HL-60 (cell line): ENCODE measurements around the gene ALPK1.
"Not testable (repeated sequence)": the region's sequence is repeated elsewhere in the genome, so short reads cannot be mapped to it uniquely, and the experiment has no call there.

Source experiments
- POLR2AphosphoS5 ChIP-seq: IDR thresholded peaks from 2 replicates; pipeline ENCODE4 v1.6.1; 2012; ENCODE audit warnings: low read depth
- TF ChIP-seq, protein P1 (sequence below): IDR thresholded peaks from one replicate; pipeline ENCODE4 v1.5.1; 2011; ENCODE audit warnings: low read length, control low read depth, inconsistent platforms; ENCODE audit not compliant: insufficient read depth

DNA sequence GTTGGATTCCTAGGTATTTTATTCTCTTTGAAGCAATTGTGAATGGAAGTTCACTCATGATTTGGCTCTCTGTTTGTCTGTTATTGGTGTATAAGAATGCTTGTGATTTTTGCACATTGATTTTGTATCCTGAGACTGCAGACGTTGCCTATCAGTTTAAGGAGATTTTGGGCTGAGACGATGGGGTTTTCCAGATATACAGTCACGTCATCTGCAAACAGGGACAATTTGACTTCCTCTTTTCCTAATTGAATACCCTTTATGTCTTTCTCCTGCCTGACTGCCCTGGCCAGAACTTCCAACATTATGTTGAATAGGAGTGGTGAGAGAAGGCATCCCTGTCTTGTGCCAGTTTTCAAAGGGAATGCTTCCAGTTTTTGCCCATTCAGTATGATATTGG is 8.3 kb downstream of the ALPK1 start:
- TF ChIP-seq, protein P1, sequence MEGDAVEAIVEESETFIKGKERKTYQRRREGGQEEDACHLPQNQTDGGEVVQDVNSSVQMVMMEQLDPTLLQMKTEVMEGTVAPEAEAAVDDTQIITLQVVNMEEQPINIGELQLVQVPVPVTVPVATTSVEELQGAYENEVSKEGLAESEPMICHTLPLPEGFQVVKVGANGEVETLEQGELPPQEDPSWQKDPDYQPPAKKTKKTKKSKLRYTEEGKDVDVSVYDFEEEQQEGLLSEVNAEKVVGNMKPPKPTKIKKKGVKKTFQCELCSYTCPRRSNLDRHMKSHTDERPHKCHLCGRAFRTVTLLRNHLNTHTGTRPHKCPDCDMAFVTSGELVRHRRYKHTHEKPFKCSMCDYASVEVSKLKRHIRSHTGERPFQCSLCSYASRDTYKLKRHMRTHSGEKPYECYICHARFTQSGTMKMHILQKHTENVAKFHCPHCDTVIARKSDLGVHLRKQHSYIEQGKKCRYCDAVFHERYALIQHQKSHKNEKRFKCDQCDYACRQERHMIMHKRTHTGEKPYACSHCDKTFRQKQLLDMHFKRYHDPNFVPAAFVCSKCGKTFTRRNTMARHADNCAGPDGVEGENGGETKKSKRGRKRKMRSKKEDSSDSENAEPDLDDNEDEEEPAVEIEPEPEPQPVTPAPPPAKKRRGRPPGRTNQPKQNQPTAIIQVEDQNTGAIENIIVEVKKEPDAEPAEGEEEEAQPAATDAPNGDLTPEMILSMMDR, result not testable (repeated sequence)
- TF ChIP-seq POLR2AphosphoS5, result not testable (repeated sequence)
